ENCODE data around the gene DNAJC12. TPM values are rescaled to one million over a fixed set of nuclear protein-coding genes. Genes with fewer than 3 reads are reported as not detected.

DNAJC12 gene
- total RNA-seq, 3 donors from 2014 or later, result 0.96 to 49.8 (median 19.0) TPM

DNA sequence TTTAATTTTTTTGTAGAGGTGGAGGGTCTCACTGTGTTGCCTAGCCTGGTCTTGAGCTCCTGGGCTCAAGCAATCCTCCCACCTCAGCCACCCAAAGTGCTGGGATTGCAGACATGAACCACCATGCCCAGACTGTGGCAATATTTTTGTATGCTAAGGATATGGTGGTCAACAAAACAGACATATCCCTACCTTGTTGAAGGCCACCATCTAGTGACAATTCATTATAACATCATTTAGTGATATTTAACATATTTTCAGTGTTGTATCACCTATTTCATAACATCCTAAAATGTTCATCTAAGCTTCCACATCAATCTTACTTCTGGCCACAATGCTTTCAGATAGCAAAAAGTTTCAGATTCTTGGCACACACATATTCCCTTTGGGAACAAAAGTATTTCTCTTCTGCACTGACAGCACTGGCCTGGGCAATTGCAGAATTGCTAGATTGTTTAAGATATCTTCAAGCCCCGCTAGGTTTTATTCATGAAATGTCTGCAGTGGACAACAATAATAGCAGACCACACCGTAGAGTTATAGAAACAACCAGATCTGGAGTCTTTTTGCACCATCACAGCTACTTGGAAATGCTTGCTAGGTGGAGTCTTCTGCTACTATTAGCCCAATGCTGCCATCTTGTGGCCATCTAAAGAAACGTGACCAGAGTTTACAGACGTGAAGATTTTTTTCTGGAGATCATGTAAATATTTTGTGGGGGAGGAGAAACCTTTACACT is 58.4 kb downstream of the DNAJC12 start:
- Histone ChIP-seq H3K4me3 (no peak overlapping the region), H3K9me3 (no peaks in the 10 kb centered on the region), H3K27ac (no peak overlapping the region), H3K4me1 (no peaks in the 10 kb centered on the region), H3K27me3 (no peaks in the 10 kb centered on the region), H3K36me3 (no peaks in the 10 kb centered on the region)
- TF ChIP-seq POLR2AphosphoS5 (IDR thresholded peaks at IDR 0.05), result no peak
- TF ChIP-seq, protein P1, sequence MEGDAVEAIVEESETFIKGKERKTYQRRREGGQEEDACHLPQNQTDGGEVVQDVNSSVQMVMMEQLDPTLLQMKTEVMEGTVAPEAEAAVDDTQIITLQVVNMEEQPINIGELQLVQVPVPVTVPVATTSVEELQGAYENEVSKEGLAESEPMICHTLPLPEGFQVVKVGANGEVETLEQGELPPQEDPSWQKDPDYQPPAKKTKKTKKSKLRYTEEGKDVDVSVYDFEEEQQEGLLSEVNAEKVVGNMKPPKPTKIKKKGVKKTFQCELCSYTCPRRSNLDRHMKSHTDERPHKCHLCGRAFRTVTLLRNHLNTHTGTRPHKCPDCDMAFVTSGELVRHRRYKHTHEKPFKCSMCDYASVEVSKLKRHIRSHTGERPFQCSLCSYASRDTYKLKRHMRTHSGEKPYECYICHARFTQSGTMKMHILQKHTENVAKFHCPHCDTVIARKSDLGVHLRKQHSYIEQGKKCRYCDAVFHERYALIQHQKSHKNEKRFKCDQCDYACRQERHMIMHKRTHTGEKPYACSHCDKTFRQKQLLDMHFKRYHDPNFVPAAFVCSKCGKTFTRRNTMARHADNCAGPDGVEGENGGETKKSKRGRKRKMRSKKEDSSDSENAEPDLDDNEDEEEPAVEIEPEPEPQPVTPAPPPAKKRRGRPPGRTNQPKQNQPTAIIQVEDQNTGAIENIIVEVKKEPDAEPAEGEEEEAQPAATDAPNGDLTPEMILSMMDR (IDR thresholded peaks at IDR 0.05), result peak; percentile 70 to 83 (median 70)
- intact Hi-C loops (cut with DNase I; ENCODE audit: low total_unique reads), result loop anchor here (10.0 kb wide), 1 partner anchor 95 kb away; no protein-coding TSS in a partner anchor
- DNase-seq (ENCODE audit: low spot score in 2 of 2), result peak in 1 of 2 donors; percentile 45

DNA sequence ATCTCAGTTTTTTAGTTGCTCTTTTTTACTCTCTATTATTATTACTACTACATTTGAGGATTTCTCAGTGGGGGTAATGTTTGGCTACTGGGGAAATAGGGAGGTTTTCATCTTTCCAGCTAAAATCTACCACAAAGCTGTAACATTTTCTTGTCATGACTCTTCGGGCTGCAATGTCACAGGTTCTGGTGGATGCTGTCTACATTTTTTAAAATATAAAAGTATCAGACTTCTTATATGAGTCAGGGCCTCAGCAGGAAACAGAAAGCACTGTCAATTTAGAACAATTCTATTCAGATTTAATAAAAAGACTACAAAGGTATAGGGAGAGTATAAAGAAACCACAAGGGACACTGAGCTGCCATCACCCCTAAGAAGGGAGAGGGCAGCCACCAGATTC is 61.6 kb downstream of the DNAJC12 start:
- H3K27me3 ChIP-seq, result no peaks in the 10 kb centered on the region
- H3K4me1 ChIP-seq, result no peaks in the 10 kb centered on the region
- intact Hi-C loops (cut with DNase I; ENCODE audit: low total_unique reads), result loop anchor here (10.0 kb wide), 1 partner anchor 92 kb away; no protein-coding TSS in a partner anchor
- no peaks in the 10 kb centered on the region for H3K36me3 ChIP-seq
- DNase-seq (ENCODE audit: low spot score in 2 of 2), result no peak
- no peaks in the 10 kb centered on the region for H3K9me3 ChIP-seq
- TF ChIP-seq, protein P1 (IDR thresholded peaks at IDR 0.05), result no peak
- no peak for TF ChIP-seq POLR2A (IDR thresholded peaks at IDR 0.05)
- TF ChIP-seq POLR2AphosphoS5 (IDR thresholded peaks at IDR 0.05), result no peak
- no peak overlapping the region for H3K4me3 ChIP-seq
- no peak overlapping the region for H3K27ac ChIP-seq

DNA sequence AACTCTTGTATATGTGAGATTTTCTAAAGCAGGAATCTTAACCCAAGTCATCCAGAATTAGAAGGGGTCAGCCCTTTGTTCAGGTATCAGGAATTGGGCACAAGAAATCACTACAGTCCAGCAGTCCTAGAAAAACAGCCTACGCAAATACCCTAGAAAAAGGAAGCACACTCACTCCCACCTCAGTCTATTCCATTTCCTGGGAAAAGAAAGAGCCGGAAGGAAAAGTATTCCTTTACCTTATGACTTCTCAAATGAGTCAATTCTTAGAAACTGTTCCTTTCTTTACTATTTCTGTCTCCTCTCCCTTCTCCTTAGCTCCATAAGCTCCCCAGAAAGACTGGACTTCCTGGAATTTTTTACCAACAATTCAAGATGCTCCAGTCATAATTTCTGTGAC is 62.7 kb downstream of the DNAJC12 start:
- no peak for DNase-seq (ENCODE audit: low spot score in 2 of 2)
- no peaks in the 10 kb centered on the region for H3K27me3 ChIP-seq
- no peaks in the 10 kb centered on the region for H3K4me1 ChIP-seq
- no peaks in the 10 kb centered on the region for H3K36me3 ChIP-seq
- intact Hi-C loops (cut with DNase I; ENCODE audit: low total_unique reads), result loop anchor here (10.0 kb wide), 1 partner anchor 90 kb away; no protein-coding TSS in a partner anchor
- H3K4me3 ChIP-seq, result no peak overlapping the region
- no peaks in the 10 kb centered on the region for H3K9me3 ChIP-seq
- TF ChIP-seq, protein P1 (IDR thresholded peaks at IDR 0.05), result no peak
- TF ChIP-seq POLR2AphosphoS5 (IDR thresholded peaks at IDR 0.05) (no peak), POLR2A (IDR thresholded peaks at IDR 0.05) (no peak)
- H3K27ac ChIP-seq, result no peak overlapping the region

DNA sequence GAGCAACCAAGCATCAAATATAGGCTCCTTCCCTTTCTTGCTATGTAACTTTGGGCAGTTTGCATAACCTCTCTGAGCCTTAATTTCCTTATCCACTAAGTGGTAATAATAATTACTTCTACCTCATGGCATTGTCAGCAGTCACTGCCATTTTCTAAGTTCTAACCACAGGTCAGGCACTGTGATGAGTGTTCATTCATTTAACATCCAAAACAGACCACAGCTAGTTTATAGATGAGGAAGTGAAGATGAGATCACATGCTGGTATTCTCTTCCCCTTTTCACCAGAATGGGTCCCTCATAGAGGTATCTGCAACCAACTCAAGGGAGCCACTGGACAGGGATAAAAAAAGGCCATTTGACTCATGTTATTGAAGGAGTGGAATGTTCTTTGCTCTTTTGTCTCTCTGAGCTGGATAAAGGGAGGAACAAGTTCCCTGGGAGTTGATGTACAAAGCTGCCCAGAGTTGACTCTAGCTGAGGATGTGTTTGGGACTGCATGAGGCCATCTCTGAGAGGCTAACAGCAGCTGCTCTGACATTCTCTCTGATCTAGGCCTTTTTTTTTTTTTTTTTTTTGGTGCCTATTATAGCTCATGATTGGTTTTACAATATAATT is 65.0 kb downstream of the DNAJC12 start:
- Histone ChIP-seq H3K36me3 (no peaks in the 10 kb centered on the region), H3K4me1 (no peaks in the 10 kb centered on the region), H3K4me3 (no peak overlapping the region), H3K27me3 (no peaks in the 10 kb centered on the region), H3K9me3 (no peaks in the 10 kb centered on the region), H3K27ac (no peak overlapping the region)
- DNase-seq (ENCODE audit: low spot score in 2 of 2), result no peak
- no peak for TF ChIP-seq POLR2AphosphoS5 (IDR thresholded peaks at IDR 0.05)
- no peak for TF ChIP-seq POLR2A (IDR thresholded peaks at IDR 0.05)
- TF ChIP-seq, protein P1 (IDR thresholded peaks at IDR 0.05), result no peak
- intact Hi-C loops (cut with DNase I; ENCODE audit: low total_unique reads), result loop anchor here (10.0 kb wide), 1 partner anchor 88 kb away; no protein-coding TSS in a partner anchor

DNA sequence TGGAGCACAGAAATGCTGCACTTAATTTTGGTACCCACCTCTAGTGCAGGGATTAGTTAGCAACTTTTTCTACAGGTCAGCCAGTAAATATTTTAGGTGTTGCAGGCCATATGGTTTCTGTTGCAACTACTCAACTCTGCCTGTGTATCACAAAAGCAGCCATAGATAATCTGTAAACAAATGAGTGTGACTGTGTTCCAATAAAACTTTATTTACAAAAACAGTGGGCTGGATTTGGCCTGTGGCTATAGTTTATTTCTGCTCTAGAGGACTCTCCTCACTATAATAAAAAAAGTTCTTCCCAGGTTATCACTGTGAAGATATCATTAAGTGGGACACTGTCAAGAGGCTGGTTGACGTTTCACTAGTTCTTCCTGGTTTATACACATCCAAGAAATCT is 65.8 kb downstream of the DNAJC12 start:
- DNase-seq (ENCODE audit: low spot score in 2 of 2), result no peak
- H3K27ac ChIP-seq, result no peak overlapping the region
- H3K4me3 ChIP-seq, result no peak overlapping the region
- H3K36me3 ChIP-seq, result no peaks in the 10 kb centered on the region
- no peaks in the 10 kb centered on the region for H3K9me3 ChIP-seq
- TF ChIP-seq, protein P1 (IDR thresholded peaks at IDR 0.05), result no peak
- TF ChIP-seq POLR2A (IDR thresholded peaks at IDR 0.05), result no peak
- TF ChIP-seq POLR2AphosphoS5 (IDR thresholded peaks at IDR 0.05), result no peak
- no peaks in the 10 kb centered on the region for H3K27me3 ChIP-seq
- intact Hi-C loops (cut with DNase I; ENCODE audit: low total_unique reads), result loop anchor here (10.0 kb wide), 1 partner anchor 87 kb away; no protein-coding TSS in a partner anchor
- no peaks in the 10 kb centered on the region for H3K4me1 ChIP-seq
